MCF 10A (cell line): ENCODE measurements around the gene CYSTM1. TPM values are rescaled to one million over a fixed set of nuclear protein-coding genes. Genes with fewer than 3 reads are reported as not detected.

Experiments used
- BruUV-seq: library from RNA; stranded (reverse); fragments of 400-500 nt; replicated peaks from 2 replicates; lab custom pipeline; 2021; lab: Mats Ljungman, UMichigan
- CTCF ChIA-PET: fragments of 300-600 bp; sonication (Branson Sonifier 250); formaldehyde crosslinking; extraction: SDS; loops from one replicate; lab custom pipeline; 2021; ENCODE audit warnings: antibody characterized with exemption, inconsistent platforms; lab: Yijun Ruan, JAX
- POLR2A ChIA-PET: fragments of 300-600, 350-650 bp; sonication (Branson Sonifier 250); formaldehyde crosslinking; extraction: SDS; loops from one replicate; lab custom pipeline; 2020; ENCODE audit warnings: antibody characterized with exemption, inconsistent platforms; lab: Yijun Ruan, JAX
- DNase-seq: peaks from one replicate; pipeline ENCODE4 v3.0.0-alpha.2; 2018; ENCODE audit not compliant: unreplicated experiment
- H3K27ac Mint-ChIP-seq: one replicate; pipeline ENCODE4 v1.8.0; 2022; ENCODE audit warnings: mild to moderate bottlenecking, low read depth, mixed read lengths; ENCODE audit not compliant: unreplicated experiment
- H3K27me3 Mint-ChIP-seq: one replicate; pipeline ENCODE4 v1.8.0; 2022; ENCODE audit warnings: mixed read lengths; ENCODE audit not compliant: insufficient read depth, unreplicated experiment
- H3K36me3 Mint-ChIP-seq: one replicate; pipeline ENCODE4 v1.8.0; 2022; ENCODE audit warnings: mild to moderate bottlenecking, moderate library complexity, mixed read lengths; ENCODE audit not compliant: insufficient read depth, unreplicated experiment
- H3K4me1 Mint-ChIP-seq: one replicate; pipeline ENCODE4 v1.8.0; 2022; ENCODE audit warnings: mixed read lengths; ENCODE audit not compliant: insufficient read depth, unreplicated experiment
- H3K4me3 Mint-ChIP-seq: one replicate; pipeline ENCODE4 v1.8.0; 2022; ENCODE audit warnings: mild to moderate bottlenecking, moderate library complexity, mixed read lengths; ENCODE audit not compliant: unreplicated experiment
- H3K9me3 Mint-ChIP-seq: one replicate; pipeline ENCODE4 v1.8.0; 2022; ENCODE audit warnings: mixed read lengths; ENCODE audit not compliant: unreplicated experiment
- CTCF ChIP-seq: fragments of 200-600 bp; IDR thresholded peaks from one replicate; pipeline ENCODE4 v1.8.0; 2022; ENCODE audit warnings: antibody characterized with exemption, mild to moderate bottlenecking; ENCODE audit not compliant: unreplicated experiment
- intact Hi-C: fragments of 100-400 bp; cut with micrococcal nuclease; formaldehyde crosslinking; loops from 2 replicates; pipeline ENCODE4 v1.14.1; 2022
- total RNA-seq: library from RNA; stranded (reverse); gene quantifications from 2 replicates; pipeline ENCODE4 v1.2.3, GENCODE V29; 2022

The CYSTM1 gene
- total RNA-seq, 1 experiment from 2014 or later, result 59.4 TPM

- POLR2A ChIA-PET, result interaction anchor here (1.2 to 3.1 kb wide), 4 partner anchors 10 to 21 kb away, joined by 5 to 11 read pairs (median 8); partner anchors contain the start of gene PFDN1
- Mint-ChIP-seq H3K27me3 (no peaks in the 10 kb centered on the region), H3K4me1 (no peaks in the 10 kb centered on the region), H3K4me3 (no peak overlapping the region), H3K36me3 (peaks cover 25% of the 10 kb centered on the region), H3K27ac (no peak overlapping the region), H3K9me3 (peaks cover 8% of the 10 kb centered on the region)
- CTCF ChIA-PET, result interaction anchor here (0.7 to 1.8 kb wide), 3 partner anchors 21 to 91 kb away, joined by 3 to 6 read pairs (median 3); no protein-coding TSS in a partner anchor
- intact Hi-C loops, result no loop called here
- TF ChIP-seq CTCF, result no peak
- no TSS peak for BruUV-seq
- DNase-seq, result no peak
These were observed 107.3 kb downstream of the CYSTM1 start for GRCh38 chr5:140282266-140282665.

DNA sequence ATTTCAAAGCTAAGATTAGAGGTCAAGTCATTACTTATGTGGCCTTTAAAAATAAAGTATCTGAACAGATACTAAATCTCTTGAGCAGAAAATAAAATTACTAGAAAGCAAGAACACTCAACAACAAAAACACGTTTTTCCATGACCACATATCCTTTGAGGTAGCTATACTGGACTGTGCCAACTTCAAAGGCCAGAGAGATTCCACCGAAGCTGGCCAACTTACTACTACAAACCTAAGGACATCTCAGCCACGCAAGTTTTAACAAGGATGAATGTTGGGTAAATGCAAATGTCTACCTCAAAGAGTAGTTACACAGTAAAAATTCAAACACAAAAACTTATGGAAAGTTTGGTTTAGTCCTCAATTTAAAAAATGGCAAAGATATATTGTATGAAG is 109.0 kb downstream of the CYSTM1 start:
- no peaks in the 10 kb centered on the region for H3K27me3 Mint-ChIP-seq
- DNase-seq, result no peak
- no TSS peak for BruUV-seq
- no peak for TF ChIP-seq CTCF
- CTCF ChIA-PET, result interaction anchor here (1.2 kb wide), 1 partner anchor 39 kb away, joined by 3 read pairs; no protein-coding TSS in a partner anchor
- H3K9me3 Mint-ChIP-seq, result no peaks in the 10 kb centered on the region
- no peak overlapping the region for H3K4me3 Mint-ChIP-seq
- POLR2A ChIA-PET, result interaction anchor here (0.8 kb wide), 1 partner anchor 12 kb away, joined by 3 read pairs; no protein-coding TSS in a partner anchor
- H3K36me3 Mint-ChIP-seq, result peaks cover 8% of the 10 kb centered on the region
- H3K27ac Mint-ChIP-seq, result no peak overlapping the region
- intact Hi-C loops, result no loop called here
- H3K4me1 Mint-ChIP-seq, result no peaks in the 10 kb centered on the region

DNA sequence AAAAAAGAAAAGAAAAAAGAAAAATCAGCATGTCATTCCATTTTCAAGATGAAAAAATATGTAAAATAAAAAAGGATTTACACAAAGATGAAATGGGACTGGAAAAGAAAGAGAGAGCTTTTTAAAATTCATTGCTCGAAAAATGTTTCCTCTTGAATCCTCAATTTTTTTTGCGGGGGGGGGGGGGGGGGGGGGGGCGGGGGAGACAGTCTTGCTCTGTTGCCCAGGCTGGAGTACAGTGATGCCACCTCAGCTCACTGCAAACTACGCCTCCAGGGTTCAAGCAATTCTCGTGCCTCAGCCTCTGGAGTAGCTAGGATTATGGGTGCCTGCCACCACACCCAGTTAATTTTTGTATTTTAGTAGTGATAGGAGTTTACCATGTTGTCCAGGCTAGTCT is 111.4 kb downstream of the CYSTM1 start:
- no peak overlapping the region for H3K4me3 Mint-ChIP-seq
- no TSS peak for BruUV-seq
- H3K27ac Mint-ChIP-seq, result no peak overlapping the region
- ChIA-PET CTCF (interaction anchor here (1.1 to 1.3 kb wide), 2 partner anchors 25 to 86 kb away, joined by 3 to 5 read pairs; no protein-coding TSS in a partner anchor), POLR2A (interaction anchor here (0.9 to 2.3 kb wide), 2 partner anchors 9 to 16 kb away, joined by 3 to 11 read pairs; partner anchors contain the start of gene PFDN1)
- H3K9me3 Mint-ChIP-seq, result no peaks in the 10 kb centered on the region
- H3K4me1 Mint-ChIP-seq, result peaks cover 14% of the 10 kb centered on the region
- intact Hi-C loops, result no loop called here
- H3K36me3 Mint-ChIP-seq, result no peaks in the 10 kb centered on the region
- no peaks in the 10 kb centered on the region for H3K27me3 Mint-ChIP-seq
- DNase-seq, result no peak
- no peak for TF ChIP-seq CTCF

- Mint-ChIP-seq H3K36me3 (no peaks in the 10 kb centered on the region), H3K4me3 (no peak overlapping the region), H3K9me3 (no peaks in the 10 kb centered on the region), H3K27me3 (no peaks in the 10 kb centered on the region), H3K27ac (no peak overlapping the region), H3K4me1 (peaks cover 20% of the 10 kb centered on the region)
- ChIA-PET POLR2A (interaction anchor here (2.3 kb wide), 1 partner anchor 15 kb away, joined by 11 read pairs; the partner anchor contains the start of gene PFDN1), CTCF (interaction anchor here (0.6 to 1.3 kb wide), 6 partner anchors 8 to 71 kb away, joined by 3 to 5 read pairs (median 4); partner anchors contain the start of gene HBEGF)
- intact Hi-C loops, result no loop called here
- no peak for DNase-seq
- BruUV-seq, result no TSS peak
- TF ChIP-seq CTCF, result no peak
These were observed 113.0 kb downstream of the CYSTM1 start for GRCh38 chr5:140287801-140288521.
